ENCODE data around the gene ITCH.

DNA sequence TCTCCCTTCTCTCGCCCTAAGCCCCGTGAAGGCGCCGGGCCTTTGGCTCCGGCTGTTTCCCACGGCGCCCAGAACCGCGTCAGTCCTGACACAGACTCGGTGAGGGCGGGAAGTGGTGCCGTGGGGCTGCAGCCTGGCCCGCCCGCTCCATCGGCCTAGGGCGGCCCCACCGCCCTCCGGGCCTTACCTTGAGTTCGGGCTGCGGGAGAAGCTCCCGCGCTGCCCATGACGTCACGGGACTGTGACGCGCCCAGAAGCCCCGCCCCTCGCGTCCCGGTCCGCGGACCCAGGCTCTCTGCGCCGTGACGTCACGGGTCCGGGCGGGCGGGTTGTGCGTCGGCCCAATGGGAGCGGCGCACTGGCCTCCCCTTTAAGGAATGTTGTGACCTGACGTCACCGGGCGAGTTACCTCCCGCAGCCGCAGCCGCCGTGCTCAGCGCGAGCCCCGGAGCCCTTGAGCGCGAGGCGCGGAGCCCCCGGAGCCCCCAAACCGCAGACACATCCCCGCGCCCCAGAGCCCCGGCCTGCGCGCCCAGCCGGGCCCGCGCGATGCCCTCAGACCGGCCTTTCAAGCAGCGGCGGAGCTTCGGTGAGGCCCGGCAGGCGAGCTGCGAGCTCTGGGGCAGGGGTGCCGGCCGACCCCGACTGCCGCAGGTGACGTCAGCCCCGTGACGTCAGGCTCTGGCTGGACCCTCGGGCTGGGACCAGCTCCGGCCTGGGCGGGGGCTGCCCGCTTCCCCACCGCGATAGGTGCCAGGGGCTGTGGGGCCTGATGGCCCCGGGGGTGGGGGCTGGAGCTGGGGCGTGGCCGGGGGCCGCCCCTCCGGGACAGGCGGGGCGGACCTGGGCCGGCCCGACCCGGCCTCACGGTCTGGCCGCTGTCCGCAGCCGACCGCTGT is 195.5 kb downstream of the ITCH start, which contains the start of gene MAP1LC3A:
- TF ChIP-seq, protein P1, sequence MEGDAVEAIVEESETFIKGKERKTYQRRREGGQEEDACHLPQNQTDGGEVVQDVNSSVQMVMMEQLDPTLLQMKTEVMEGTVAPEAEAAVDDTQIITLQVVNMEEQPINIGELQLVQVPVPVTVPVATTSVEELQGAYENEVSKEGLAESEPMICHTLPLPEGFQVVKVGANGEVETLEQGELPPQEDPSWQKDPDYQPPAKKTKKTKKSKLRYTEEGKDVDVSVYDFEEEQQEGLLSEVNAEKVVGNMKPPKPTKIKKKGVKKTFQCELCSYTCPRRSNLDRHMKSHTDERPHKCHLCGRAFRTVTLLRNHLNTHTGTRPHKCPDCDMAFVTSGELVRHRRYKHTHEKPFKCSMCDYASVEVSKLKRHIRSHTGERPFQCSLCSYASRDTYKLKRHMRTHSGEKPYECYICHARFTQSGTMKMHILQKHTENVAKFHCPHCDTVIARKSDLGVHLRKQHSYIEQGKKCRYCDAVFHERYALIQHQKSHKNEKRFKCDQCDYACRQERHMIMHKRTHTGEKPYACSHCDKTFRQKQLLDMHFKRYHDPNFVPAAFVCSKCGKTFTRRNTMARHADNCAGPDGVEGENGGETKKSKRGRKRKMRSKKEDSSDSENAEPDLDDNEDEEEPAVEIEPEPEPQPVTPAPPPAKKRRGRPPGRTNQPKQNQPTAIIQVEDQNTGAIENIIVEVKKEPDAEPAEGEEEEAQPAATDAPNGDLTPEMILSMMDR (conservative IDR thresholded peaks at IDR 0.05; ENCODE audit: low read length), result no peak
- no peak for TF ChIP-seq EZH2phosphoT487 (IDR thresholded peaks at IDR 0.05; ENCODE audit: borderline replicate concordance, low read depth, low read length)
